ENCODE measurements around the gene IKBIP.
A peak's percentile ranks its signal among the peaks of the same experiment; 100 is the strongest.
"Not testable (repeated sequence)": the region's sequence is repeated elsewhere in the genome, so short reads cannot be mapped to it uniquely, and the experiment has no call there.

Gene IKBIP

GRCh38 chr12:98653866-98654493 is 9.4 kb upstream of the IKBIP start:
- DNase-seq (ENCODE audit: low read depth) = peak; percentile 63
- TF ChIP-seq, protein P1, sequence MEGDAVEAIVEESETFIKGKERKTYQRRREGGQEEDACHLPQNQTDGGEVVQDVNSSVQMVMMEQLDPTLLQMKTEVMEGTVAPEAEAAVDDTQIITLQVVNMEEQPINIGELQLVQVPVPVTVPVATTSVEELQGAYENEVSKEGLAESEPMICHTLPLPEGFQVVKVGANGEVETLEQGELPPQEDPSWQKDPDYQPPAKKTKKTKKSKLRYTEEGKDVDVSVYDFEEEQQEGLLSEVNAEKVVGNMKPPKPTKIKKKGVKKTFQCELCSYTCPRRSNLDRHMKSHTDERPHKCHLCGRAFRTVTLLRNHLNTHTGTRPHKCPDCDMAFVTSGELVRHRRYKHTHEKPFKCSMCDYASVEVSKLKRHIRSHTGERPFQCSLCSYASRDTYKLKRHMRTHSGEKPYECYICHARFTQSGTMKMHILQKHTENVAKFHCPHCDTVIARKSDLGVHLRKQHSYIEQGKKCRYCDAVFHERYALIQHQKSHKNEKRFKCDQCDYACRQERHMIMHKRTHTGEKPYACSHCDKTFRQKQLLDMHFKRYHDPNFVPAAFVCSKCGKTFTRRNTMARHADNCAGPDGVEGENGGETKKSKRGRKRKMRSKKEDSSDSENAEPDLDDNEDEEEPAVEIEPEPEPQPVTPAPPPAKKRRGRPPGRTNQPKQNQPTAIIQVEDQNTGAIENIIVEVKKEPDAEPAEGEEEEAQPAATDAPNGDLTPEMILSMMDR (IDR thresholded peaks at IDR 0.05; ENCODE audit: insufficient read depth, low read depth, low read length, missing control alignments) = peak; percentile 62
- no peak overlapping the region for H3K4me3 ChIP-seq (ENCODE audit: low read length)

- DNase-seq (ENCODE audit: low read depth) = no peak
- no peak overlapping the region for H3K4me3 ChIP-seq (ENCODE audit: low read length)
- TF ChIP-seq, protein P1 (IDR thresholded peaks at IDR 0.05; ENCODE audit: insufficient read depth, low read depth, low read length, missing control alignments) = no peak
Measured at GRCh38 chr12:98651328-98651727, 6.7 kb upstream of the IKBIP start.

- DNase-seq (ENCODE audit: low read depth) = peak; percentile 56
- peak overlapping the region; percentile 97 for H3K4me3 ChIP-seq (ENCODE audit: low read length)
- TF ChIP-seq, protein P1 (IDR thresholded peaks at IDR 0.05; ENCODE audit: insufficient read depth, low read depth, low read length, missing control alignments) = peak; percentile 19
Measured at GRCh38 chr12:98646294-98647090, 1.9 kb upstream of the IKBIP start.

DNA sequence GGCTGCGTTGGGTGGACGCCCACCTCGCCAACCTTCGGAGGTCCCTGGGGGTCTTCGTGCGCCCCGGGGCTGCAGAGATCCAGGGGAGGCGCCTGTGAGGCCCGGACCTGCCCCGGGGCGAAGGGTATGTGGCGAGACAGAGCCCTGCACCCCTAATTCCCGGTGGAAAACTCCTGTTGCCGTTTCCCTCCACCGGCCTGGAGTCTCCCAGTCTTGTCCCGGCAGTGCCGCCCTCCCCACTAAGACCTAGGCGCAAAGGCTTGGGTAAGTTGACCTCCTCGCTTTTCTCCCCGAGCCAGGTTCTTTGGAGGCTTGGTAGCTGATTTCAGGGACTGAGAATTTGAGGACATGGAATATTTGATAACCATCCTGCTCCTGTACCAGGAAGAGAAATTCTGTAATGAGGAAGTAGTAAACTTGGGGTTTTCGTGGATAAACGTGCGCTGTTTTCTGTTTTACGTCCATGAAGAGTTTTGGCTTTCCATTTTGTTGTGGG is 1.0 kb upstream of the IKBIP start:
- peak overlapping the region; percentile 97 for H3K4me3 ChIP-seq (ENCODE audit: low read length)
- TF ChIP-seq, protein P1 (IDR thresholded peaks at IDR 0.05; ENCODE audit: insufficient read depth, low read depth, low read length, missing control alignments) = no peak
- peak; percentile 17 for DNase-seq (ENCODE audit: low read depth)

- DNase-seq (ENCODE audit: low read depth) = peak; percentile 65
- peak overlapping the region; percentile 97 for H3K4me3 ChIP-seq (ENCODE audit: low read length)
- TF ChIP-seq, protein P1 (IDR thresholded peaks at IDR 0.05; ENCODE audit: insufficient read depth, low read depth, low read length, missing control alignments) = no peak
Measured at GRCh38 chr12:98644433-98644711, 216 bp downstream of the IKBIP start.

DNA sequence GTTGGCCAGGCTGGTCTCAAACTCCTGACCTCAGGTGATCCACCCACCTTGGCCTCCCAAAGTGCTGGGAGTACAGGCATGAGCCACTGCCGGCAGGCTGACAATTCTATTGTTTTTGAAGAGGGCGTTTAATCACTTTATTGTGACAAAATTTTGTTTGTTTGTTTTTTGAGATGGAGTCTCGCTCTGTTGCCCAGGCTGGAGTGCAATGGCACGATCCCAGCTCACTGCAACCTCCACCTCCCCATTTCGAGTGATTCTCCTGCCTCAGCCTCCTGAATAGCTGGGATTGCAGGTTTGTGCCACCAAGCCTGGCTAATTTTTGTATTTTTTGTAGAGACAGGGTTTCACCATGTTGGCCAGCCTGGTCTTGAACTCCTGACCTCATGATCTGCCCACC is 1.8 kb downstream of the IKBIP start:
- not testable (repeated sequence) for DNase-seq (ENCODE audit: low read depth); H3K4me3 ChIP-seq (ENCODE audit: low read length)

- TF ChIP-seq, protein P1 (IDR thresholded peaks at IDR 0.05; ENCODE audit: insufficient read depth, low read depth, low read length, missing control alignments) = no peak
- DNase-seq (ENCODE audit: low read depth) = no peak
- no peak overlapping the region for H3K4me3 ChIP-seq (ENCODE audit: low read length)
Measured at GRCh38 chr12:98639491-98639890, 5.1 kb downstream of the IKBIP start.

All from epithelial cell of esophagus (primary cell).